GM18861 (cell line): ENCODE measurements around the gene AP2M1.
A peak's percentile ranks its signal among the peaks of the same experiment; 100 is the strongest.

Source experiments
- ATAC-seq: cut with Tn5 transposase; IDR thresholded peaks from one replicate; pipeline ENCODE4 v1.9.1; 2021; ENCODE audit not compliant: unreplicated experiment

Gene AP2M1

DNA sequence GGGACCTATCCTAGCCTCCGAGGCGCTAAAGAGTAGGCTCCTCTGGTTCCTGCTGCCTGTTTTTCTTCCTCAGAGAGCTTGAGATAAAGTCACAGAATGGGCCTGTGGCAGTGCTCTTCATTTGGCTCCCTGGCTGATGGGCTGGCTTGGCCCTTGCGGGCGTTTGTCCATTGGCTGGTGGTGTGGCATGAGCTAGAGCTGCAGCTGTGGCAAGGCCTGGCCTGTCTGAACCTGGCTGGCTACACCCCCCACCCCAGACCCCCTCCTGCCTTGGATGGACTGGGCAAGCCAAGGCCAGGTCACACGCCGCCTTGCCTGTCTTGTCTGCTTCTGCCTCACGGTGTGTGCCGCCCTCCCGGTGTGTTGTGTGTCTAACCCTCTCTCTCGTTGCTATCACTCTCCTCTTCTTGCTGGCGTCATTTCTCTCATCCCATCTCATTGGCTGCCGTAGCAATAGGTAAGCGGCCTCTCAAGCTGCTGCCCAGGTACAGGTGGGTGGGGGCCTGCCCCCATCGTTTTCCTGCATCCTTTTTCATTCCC, 3.2 kb downstream of the AP2M1 start:
- ATAC-seq = no peak

DNA sequence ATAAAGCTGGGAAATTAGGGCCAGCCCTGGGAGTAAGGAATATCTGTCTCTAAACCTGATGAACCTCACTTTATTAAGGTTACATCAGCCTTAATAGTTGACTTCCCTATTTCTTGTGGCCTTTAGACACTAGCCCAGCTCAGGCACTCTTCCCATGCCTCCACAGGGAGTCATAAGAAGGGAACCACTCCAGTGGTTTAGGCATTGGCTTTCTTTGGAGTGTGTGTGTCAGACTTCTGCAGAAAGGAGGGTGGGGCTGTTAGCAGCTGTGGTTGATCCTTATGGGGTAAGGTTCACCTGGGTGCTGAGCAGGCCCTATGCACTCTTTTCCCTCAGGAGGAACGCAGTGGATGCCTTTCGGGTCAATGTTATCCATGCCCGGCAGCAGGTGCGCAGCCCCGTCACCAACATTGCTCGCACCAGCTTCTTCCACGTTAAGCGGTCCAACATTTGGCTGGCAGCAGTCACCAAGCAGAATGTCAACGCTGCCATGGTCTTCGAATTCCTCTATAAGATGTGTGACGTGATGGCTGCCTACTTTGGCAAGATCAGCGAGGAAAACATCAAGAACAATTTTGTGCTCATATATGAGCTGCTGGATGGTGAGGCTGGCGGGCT, 4.0 kb downstream of the AP2M1 start:
- ATAC-seq = no peak

DNA sequence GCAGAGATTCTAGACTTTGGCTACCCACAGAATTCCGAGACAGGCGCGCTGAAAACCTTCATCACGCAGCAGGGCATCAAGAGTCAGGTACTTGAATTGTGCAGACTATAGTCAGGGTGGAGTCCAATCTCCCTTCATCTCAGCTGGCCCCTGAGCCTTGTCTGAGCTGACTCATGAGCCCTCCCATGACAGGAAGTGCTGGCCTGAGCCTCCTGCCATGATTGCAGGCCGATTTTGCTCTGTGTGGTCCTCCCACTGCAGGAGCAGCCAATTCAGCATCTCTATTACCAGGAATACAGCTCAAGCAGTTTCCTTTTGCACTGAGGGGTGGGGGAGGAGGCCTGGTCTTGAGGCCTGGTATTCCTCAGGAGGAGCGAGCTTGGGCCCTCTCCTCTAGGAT, 5.5 kb downstream of the AP2M1 start:
- no peak for ATAC-seq

DNA sequence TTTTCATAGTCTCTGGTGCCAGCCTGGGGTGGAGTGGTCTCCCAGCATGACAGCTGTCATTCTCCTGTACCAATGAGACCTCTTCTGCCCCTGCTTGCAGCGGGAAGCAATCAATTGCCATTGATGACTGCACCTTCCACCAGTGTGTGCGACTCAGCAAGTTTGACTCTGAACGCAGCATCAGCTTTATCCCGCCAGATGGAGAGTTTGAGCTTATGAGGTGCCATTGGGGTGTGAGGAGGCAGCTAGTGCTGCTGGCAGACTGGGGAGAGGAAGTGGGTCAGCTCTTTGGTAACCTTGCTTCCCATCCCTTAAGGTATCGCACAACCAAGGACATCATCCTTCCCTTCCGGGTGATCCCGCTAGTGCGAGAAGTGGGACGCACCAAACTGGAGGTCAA, 6.9 kb downstream of the AP2M1 start:
- no peak for ATAC-seq

DNA sequence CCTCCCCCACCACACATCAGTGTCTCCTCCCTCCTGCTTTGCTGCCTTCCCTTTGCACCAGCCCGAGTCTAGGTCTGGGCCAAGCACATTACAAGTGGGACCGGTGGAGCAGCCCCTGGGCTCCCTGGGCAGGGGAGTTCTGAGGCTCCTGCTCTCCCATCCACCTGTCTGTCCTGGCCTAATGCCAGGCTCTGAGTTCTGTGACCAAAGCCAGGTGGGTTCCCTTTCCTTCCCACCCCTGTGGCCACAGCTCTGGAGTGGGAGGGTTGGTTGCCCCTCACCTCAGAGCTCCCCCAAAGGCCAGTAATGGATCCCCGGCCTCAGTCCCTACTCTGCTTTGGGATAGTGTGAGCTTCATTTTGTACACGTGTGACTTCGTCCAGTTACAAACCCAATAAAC, 9.0 kb downstream of the AP2M1 start:
- ATAC-seq = no peak

DNA sequence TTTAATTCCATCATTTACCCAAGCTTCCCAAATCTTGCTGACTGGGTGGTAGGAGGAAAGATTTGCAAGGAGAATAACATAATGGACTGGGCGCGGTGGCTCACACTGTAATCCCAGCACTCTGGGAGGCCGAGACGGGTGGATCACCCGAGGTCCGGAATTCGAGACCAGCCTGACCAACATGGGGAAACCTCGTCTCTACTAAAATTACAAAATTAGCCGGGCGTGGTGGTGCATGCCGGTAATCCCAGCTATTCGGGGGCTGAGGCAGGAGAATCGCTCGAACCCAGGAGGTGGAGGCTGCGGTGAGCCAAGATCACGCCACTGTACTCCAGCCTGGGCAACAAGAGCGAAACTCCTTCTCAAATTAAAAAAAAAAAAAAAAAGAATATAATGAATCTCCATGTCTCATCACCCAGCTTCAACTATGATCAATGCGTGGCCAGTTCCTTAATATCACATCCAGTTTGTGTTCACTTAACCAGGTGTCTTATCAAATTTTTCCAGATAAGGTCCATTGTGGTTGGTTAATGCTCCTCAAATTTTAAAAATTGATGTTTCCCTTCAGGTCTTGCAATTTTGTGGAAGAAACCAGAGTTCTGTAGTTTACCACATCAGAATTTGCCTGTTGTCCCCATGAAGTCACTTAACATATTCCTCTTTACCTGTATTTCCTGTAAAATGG, 10.0 kb downstream of the AP2M1 start:
- no peak for ATAC-seq

DNA sequence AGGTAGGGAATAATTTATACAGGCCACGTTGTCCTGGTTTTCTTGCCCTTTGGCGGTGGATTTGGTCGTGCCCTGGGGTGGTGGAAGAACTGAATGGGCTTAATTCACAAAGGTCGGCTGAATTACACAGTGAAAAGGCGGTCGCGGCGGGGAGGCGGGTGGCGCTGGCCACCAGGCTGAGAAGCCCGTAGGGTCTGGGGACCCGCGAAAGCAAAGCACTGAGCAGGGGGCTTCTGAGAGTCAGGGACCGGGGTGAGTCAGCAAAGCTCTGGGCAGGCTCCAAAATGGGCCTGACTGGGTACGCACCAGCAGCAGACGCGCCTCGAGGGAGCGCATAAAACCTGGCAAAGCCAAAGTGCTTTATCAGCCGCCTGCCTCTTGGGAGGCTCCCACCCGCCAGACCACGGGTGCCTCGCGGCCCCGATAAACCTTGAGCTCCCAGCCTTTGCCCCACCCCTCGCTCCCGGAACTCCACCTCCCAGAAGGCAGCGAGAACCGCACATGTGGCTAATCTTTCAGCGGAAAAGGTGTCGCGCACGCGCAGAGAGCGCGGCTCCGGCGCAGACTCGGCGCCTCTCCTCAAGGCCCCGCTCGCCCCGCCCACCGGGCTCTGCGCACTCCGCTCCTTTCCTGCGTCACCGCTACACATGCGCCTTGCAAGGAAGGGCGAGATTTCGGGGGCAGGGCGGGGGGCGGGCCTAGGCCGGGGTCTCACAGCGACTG, 11.0 kb downstream of the AP2M1 start:
- peak; percentile 93 for ATAC-seq

DNA sequence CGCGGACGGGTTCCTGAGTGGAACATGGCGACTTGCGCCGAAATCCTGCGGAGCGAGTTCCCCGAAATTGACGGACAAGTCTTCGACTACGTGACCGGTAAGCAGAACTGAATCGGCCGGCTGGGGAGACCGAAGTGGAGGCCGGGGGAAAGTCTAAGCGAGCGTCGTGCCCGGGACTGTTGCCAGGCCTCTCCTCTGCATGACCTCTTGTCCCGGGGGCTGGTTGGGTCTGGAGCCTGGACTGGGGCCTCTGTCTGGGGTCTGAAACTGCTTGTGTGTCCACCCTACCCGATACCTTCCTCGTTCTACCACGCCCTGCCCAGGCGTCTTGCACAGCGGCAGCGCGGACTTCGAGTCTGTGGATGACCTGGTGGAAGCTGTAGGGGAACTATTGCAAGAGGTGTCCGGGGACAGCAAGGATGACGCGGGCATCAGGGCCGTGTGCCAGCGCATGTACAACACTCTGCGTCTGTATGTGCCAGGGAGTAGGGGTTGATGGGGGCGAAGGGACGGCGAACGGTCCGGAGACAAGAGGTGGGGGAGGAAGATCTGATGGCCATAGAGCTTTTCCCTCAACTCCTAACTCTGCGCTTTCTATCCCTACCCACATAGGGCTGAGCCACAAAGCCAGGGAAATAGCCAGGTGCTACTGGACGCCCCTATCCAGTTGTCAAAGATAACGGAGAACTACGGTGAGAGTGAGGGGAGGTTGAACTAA, 11.7 kb downstream of the AP2M1 start, which contains the start of gene ABCF3:
Gene ABCF3, plus strand, starts transcription at position 16 of the 718 bp plus-strand sequence. Its CDS starts 9 bp downstream, at position 25.
- peak; percentile 11 for ATAC-seq

DNA sequence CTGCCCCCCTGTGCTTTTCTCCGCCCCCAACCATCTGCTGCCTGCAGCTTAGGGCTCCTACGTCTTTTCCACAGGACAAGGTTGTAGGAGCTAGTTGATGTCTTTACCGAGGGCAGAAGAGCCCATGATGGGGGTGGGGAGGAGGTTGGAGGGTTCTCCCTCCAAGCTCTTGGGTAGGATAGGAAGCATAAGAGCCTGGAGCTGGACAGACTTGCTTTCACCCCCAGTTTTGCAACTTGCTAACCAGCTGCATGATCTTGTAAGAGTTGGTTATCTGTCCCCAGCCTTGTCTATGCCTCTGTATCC, 12.2 kb downstream of the AP2M1 start:
- no peak for ATAC-seq

DNA sequence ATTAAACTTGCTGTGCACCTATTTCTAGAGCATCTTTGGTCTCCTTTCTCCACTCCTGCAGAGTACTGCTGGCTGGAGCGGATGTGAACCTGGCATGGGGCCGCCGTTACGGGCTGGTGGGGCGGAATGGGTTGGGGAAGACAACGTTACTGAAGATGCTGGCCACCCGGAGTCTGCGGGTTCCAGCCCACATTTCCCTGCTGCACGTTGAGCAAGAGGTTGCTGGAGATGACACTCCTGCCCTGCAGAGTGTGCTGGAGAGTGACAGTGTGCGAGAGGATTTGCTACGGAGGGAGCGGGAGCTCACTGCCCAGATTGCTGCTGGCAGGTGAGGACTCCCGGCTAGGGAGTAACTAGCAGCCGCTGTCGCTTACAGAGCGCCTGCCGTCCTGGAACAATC, 13.4 kb downstream of the AP2M1 start:
- no peak for ATAC-seq

DNA sequence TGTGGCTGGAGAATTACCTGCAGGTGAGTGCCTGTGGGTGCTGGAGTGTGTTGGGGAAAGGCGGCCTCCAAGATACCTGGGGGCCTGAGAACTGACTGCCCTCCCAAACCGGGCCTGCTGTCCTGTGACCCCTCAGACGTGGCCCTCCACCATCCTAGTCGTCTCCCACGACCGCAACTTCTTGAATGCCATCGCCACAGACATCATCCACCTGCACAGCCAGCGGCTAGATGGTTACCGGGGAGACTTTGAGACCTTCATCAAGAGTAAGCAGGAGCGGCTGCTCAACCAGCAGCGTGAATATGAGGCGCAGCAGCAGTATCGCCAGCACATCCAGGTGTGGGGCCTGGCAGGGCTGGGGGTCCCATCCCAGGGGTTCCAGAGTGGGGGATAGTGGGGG, 14.8 kb downstream of the AP2M1 start:
- ATAC-seq = no peak

DNA sequence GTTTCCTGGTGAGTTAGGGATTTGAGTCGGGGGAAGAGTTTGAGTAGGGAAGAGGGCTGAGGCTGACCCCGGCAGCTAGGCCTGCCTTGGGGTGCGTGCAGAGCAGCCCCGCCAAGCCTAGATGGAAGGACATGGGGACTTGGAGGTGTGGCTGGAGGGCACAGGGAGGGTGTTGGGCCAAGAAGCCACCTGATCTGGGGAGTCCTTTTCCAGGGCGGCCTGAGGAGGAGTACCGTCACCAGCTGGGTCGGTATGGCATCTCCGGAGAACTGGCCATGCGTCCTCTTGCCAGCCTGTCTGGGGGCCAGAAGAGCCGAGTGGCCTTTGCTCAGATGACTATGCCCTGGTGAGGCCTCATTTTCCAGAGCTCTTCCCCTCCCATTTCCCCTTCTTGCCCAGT, 18.2 kb downstream of the AP2M1 start:
- no peak for ATAC-seq

DNA sequence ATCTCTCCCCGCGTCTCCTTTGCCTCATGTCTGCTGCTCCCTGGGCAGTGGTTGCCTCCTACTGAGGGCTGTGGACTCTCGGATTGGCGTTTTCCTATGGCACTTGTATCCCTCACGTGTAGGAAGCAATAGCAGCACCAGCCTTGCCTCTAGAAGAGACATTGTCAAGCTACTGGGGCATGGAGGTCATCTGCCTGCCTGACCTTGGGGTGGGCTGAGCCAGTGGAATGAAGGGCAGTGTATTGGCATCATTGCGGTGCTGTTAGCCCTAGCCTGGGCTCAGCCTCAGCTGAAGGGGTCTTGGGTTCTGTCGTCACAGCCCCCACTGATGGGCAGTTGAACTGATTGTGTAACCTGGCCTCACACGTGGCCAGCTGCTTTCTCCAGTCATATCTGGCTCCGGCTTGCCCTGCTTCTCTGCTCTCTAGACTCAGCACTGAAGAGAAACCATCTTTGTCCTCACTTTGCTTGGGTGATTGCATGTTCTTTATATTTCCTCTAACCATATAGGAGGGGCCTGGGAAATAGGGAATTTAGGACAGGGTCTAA, 19.4 kb downstream of the AP2M1 start:
- ATAC-seq = no peak

DNA sequence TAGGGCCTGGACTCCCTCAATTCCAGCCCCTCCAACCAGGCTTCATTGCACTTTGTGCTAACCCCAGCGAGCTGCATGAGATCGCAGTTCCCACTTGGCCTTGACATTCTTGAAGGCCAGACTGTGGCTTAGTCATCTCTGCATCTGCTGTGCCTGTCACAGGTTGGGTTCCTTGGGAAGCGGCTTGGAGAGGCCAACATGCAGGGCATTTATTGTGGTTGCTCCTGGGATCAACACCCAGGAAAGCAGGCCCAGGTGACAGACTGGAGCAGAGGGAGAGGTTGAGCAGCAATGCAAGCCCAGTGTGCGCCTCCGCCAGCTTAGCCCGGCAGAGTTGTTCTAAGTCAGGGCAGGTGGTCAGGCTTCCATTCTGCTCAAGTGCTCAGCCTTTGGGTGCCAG, 21.9 kb downstream of the AP2M1 start:
- ATAC-seq = no peak

DNA sequence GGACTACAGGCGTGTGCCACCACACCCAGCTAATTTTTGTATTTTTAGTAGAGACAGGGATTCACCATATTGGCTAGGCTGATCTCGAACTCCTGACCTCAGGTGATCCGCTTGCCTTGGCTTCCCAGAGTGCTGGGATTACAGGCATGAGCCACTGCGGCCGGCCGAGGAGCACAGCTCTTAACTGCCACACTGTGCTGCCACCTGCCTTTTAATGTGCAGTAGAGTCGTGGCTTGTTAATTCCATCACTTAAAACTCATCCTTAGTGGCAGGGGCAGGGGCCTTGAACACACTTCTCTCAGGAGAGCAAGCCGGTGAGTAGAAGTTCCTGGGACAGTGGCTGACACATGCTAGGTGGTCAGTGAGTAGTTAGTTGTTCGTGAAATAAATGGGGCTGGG, 23.9 kb downstream of the AP2M1 start:
- no peak for ATAC-seq

DNA sequence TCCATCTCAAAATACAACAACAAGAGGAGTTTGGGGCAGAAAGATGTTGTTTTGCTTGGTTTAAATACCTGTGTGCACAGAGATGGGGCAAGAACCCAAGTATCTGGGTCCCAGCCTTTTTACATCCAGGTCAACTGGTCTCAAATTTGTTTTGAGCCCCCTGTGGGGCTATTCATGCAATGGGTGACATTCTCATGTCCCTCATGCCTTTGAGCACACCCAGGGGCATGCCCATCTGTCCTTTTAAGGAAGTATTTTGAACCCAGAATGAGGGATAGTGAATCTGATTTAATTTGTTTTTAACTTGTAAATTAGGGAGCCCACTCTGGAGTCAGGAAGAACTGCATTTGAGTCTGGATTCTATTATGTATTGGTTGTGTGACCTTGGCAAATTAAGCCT, 26.2 kb downstream of the AP2M1 start:
- no peak for ATAC-seq

DNA sequence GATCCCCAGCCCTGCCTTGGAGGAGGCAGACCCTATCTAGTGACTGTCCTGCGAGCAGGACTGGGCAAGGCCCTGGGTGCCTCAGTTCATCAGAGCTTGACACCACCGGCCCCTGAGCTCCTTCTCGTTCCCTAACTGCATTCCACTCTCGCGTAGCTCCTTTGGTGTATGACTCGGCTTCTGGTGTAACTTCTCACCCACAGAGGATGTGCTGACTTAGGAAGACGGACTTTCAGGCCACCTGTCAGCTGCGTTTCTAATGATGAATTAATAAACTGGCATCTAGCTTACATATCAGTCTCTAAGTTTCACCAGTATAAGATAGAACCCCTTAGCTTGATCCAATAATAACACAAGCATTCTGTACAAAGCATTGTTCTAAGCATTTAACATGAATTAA, 28.9 kb downstream of the AP2M1 start:
- no peak for ATAC-seq

DNA sequence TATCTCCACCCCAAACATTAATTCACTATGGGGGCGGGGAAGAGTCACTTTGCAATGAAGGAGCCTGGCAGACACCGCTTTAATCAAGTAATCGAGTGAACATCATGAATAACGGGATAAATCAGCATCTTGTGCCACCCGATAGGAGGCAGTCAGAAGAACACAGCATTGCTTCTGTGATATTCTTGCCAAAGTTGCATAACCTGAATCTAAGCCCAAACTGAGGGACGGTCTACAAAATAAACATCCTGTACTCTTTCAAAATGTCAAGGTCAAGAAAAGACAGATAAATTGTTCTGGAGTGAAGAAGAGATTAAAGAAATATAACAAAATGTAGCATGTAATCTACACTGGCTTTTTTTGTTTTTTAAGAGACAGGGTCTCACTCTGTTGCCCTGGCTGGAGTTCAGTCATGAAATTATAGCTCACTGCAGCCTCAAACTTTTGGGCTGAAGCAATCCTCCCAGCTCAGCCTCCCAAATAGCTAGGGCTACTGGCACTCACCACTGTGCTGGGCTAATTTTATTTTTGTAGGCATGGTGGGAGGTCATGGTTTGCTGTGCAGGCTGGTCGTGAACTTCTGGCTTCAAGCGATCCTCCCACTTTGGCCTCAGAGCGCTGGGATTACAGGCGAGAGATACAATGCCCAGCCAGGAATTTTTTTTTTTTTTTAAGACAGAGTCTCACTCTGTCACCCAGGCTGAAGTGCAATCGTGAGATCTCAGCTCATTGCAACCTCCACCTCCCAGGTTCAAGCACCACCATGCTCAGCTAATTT, 34.7 kb downstream of the AP2M1 start:
- no peak for ATAC-seq

DNA sequence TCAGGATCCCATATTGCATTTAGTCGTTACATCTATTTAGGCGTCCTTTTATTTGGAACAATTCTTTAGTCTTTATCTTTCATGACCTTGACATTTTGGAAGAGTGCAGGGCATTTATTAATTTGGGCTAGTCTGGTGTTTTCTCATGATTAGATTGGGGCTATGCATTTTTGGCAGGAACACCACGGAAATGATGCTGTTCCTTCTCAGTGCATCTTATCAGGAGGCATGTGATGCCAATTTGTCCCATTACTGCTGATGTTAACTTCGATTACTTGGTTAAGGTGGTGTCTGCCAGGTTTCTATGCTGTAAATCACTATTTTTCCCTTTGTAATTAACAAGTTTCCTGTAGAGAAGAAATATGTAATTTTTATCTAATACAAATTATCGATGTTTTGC, 36.6 kb downstream of the AP2M1 start:
- no peak for ATAC-seq

DNA sequence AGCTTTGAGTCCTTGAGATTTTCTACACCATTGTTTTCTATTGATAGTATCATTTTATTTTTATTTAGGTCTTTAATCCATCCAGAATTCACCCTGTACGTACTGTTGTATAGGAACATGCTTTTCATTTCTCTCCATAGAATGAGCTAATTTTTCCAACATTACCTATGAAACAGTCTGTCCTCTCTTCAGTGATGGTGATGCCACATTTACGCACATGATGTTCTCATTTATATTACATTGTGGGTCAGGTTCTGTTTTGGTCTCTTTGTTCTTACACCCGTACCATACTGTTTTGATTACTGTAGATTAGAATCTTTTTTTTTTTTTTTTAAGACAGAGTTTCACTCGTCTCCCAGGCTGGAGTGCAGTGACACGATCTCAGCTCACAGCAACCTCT, 37.1 kb downstream of the AP2M1 start:
- no peak for ATAC-seq

DNA sequence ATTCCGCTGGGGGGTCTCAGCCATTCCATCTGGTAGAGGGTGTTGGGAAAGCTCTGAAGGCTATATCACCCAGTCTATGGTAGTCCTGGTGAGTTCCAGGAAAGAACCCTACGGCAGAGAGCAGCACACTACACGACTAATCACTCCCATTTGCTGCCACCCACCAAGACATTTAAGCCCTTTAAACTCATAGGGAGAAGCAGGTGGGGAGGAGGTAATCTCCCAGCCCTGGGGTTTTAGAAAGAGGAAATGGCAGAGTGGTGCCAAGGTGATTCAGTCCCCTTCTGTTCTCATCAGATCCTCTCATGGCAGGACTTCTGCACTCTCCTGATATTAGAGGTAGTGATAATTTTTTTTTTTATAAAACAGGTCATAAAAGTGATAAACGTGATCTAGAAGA, 44.2 kb downstream of the AP2M1 start:
- no peak for ATAC-seq
